Measurements from ENCODE around the gene GGT6.
A peak's percentile ranks its signal among the peaks of the same experiment; 100 is the strongest.

GGT6 gene

DNA sequence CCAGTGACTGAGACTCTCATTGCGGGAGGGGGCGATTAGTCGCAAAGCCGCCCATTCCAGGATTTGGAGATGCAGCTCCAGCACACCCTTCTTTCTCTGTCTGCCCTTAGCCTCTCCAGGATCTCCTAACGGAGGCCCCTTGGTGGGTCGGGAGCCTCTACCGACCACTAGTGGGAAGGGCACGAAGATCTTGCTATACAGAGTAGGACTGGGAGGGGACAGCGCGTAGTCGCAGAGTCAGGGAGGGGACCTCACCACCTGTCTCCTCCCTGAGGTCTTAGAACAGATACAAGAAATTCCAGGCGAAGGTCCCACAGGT is 23.4 kb upstream of the GGT6 start:
- TF ChIP-seq CTCF (IDR thresholded peaks at IDR 0.05; ENCODE audit: borderline replicate concordance, extremely low read depth, low read length, poor library complexity, severe bottlenecking) (peak; percentile 47), EZH2 (IDR thresholded peaks at IDR 0.05; ENCODE audit: borderline replicate concordance, low read depth, low read length, severe bottlenecking) (no peak)
- Histone ChIP-seq H3K4me3 (ENCODE audit: low read depth in 1 of 2, low read length in 2 of 2) (no peak overlapping the region), H3K4me2 (ENCODE audit: insufficient read depth, low read length) (no peak overlapping the region), H3K27me3 (ENCODE audit: insufficient read depth, low read length, poor library complexity) (peaks cover 6% of the 10 kb centered on the region), H3K9ac (ENCODE audit: low read depth, low read length) (no peak overlapping the region), H3K9me3 (ENCODE audit: insufficient read depth, low read length, severe bottlenecking) (no peaks in the 10 kb centered on the region), H3K36me3 (ENCODE audit: insufficient read depth, low read length) (no peaks in the 10 kb centered on the region), H3K4me1 (ENCODE audit: insufficient read depth, low read length) (no peaks in the 10 kb centered on the region), H4K20me1 (ENCODE audit: insufficient read depth, low read length) (no peaks in the 10 kb centered on the region; the same call in 1 of the 2 replicates), H3K27ac (ENCODE audit: low read length) (no peak overlapping the region), H2AFZ (ENCODE audit: low read depth, low read length) (no peak overlapping the region), H3K79me2 (ENCODE audit: insufficient read depth, low read length) (no peaks in the 10 kb centered on the region)
- DNase-seq (no peak), ATAC-seq (ENCODE audit: insufficient read depth, low read depth) (peak; percentile 79)

DNA sequence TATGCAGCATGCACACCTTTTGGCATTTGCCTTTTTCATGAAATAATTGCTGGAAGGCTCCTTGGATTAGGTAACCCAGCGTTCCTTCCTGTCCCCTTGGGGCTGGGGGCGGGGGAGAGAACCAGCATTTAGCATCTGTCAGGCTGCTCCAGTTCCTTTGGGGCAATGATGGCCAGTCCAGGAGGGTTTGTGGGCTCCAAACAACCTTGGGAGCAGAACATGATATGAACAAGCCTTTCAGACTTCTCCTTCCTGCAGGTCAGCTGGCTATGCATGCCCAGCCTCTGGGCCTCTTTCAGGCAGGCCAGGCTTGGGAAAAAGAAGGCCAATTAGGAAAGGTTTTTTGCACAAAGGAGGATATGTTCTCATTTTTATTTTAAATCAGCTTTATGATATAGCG is 22.8 kb upstream of the GGT6 start:
- Histone ChIP-seq H3K9ac (ENCODE audit: low read depth, low read length) (no peak overlapping the region), H3K79me2 (ENCODE audit: insufficient read depth, low read length) (no peaks in the 10 kb centered on the region), H3K4me2 (ENCODE audit: insufficient read depth, low read length) (no peak overlapping the region), H3K27me3 (ENCODE audit: insufficient read depth, low read length, poor library complexity) (peaks cover 6% of the 10 kb centered on the region), H4K20me1 (ENCODE audit: insufficient read depth, low read length) (no peaks in the 10 kb centered on the region), H3K4me3 (ENCODE audit: low read depth in 1 of 2, low read length in 2 of 2) (no peak overlapping the region), H3K4me1 (ENCODE audit: insufficient read depth, low read length) (no peaks in the 10 kb centered on the region), H3K9me3 (ENCODE audit: insufficient read depth, low read length, severe bottlenecking) (no peaks in the 10 kb centered on the region), H2AFZ (ENCODE audit: low read depth, low read length) (no peak overlapping the region), H3K27ac (ENCODE audit: low read length) (no peak overlapping the region), H3K36me3 (ENCODE audit: insufficient read depth, low read length) (no peaks in the 10 kb centered on the region)
- no peak for TF ChIP-seq CTCF (IDR thresholded peaks at IDR 0.05; ENCODE audit: borderline replicate concordance, extremely low read depth, low read length, poor library complexity, severe bottlenecking)
- no peak for TF ChIP-seq EZH2 (IDR thresholded peaks at IDR 0.05; ENCODE audit: borderline replicate concordance, low read depth, low read length, severe bottlenecking)
- DNase-seq (no peak), ATAC-seq (ENCODE audit: insufficient read depth, low read depth) (no peak)

DNA sequence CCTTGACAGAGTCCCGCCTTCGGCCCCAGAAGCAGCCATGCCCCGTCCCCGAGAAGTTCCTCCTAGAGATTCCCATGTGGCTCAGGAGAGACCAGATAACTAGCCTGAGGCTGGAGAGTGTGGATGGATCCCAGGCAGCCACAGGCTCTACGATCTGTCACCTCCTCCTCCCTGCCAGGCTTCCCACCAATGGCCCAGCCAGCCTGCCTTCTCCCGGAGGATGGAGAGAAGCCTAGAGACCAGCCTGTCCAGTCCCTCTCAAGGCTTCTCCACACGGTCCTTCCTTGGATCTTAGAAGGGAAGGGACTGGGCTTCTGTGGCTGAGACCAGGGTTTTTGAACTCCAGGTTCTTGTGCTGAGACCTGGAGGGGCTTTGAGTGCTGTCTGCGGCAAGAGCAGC is 22.3 kb upstream of the GGT6 start:
- no peak overlapping the region for H3K27ac ChIP-seq (ENCODE audit: low read length)
- peaks cover 6% of the 10 kb centered on the region for H3K27me3 ChIP-seq (ENCODE audit: insufficient read depth, low read length, poor library complexity)
- H3K4me2 ChIP-seq (ENCODE audit: insufficient read depth, low read length): no peak overlapping the region
- ATAC-seq (ENCODE audit: insufficient read depth, low read depth) (no peak), DNase-seq (no peak)
- H3K9me3 ChIP-seq (ENCODE audit: insufficient read depth, low read length, severe bottlenecking): no peaks in the 10 kb centered on the region
- H3K4me1 ChIP-seq (ENCODE audit: insufficient read depth, low read length): no peaks in the 10 kb centered on the region
- no peaks in the 10 kb centered on the region for H3K79me2 ChIP-seq (ENCODE audit: insufficient read depth, low read length)
- no peaks in the 10 kb centered on the region for H3K36me3 ChIP-seq (ENCODE audit: insufficient read depth, low read length)
- no peaks in the 10 kb centered on the region for H4K20me1 ChIP-seq (ENCODE audit: insufficient read depth, low read length)
- H3K4me3 ChIP-seq (ENCODE audit: low read depth in 1 of 2, low read length in 2 of 2): no peak overlapping the region
- H3K9ac ChIP-seq (ENCODE audit: low read depth, low read length): no peak overlapping the region
- no peak for TF ChIP-seq EZH2 (IDR thresholded peaks at IDR 0.05; ENCODE audit: borderline replicate concordance, low read depth, low read length, severe bottlenecking)
- TF ChIP-seq CTCF (IDR thresholded peaks at IDR 0.05; ENCODE audit: borderline replicate concordance, extremely low read depth, low read length, poor library complexity, severe bottlenecking): no peak
- H2AFZ ChIP-seq (ENCODE audit: low read depth, low read length): no peak overlapping the region

DNA sequence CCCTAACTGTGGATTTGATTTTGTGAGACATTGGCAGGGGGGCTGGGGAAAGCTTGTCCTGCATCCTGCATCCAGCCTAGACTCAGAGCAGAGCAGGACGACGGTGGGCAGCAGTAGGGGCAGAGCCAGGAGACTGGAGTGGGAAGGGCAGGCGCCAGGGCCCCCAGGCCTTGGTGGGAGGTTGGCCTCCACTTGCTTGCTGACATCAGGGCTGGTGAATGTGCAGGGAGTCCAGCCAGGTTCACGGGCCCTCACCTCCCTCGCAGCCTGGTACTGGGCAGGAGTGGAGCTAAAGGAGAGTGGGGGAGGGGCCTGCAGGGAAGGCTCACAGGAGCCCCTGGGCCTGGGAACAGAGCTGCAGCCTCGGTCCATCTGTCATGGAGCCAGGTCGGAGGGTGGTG is 21.7 kb upstream of the GGT6 start:
- DNase-seq (no peak), ATAC-seq (ENCODE audit: insufficient read depth, low read depth) (no peak)
- no peak overlapping the region for H3K27ac ChIP-seq (ENCODE audit: low read length)
- H3K9me3 ChIP-seq (ENCODE audit: insufficient read depth, low read length, severe bottlenecking): no peaks in the 10 kb centered on the region
- H3K4me1 ChIP-seq (ENCODE audit: insufficient read depth, low read length): no peaks in the 10 kb centered on the region
- no peak overlapping the region for H3K9ac ChIP-seq (ENCODE audit: low read depth, low read length)
- H3K79me2 ChIP-seq (ENCODE audit: insufficient read depth, low read length): no peaks in the 10 kb centered on the region
- no peak overlapping the region for H2AFZ ChIP-seq (ENCODE audit: low read depth, low read length)
- H4K20me1 ChIP-seq (ENCODE audit: insufficient read depth, low read length): no peaks in the 10 kb centered on the region
- TF ChIP-seq CTCF (IDR thresholded peaks at IDR 0.05; ENCODE audit: borderline replicate concordance, extremely low read depth, low read length, poor library complexity, severe bottlenecking) (no peak), EZH2 (IDR thresholded peaks at IDR 0.05; ENCODE audit: borderline replicate concordance, low read depth, low read length, severe bottlenecking) (no peak)
- no peaks in the 10 kb centered on the region for H3K36me3 ChIP-seq (ENCODE audit: insufficient read depth, low read length)
- H3K4me2 ChIP-seq (ENCODE audit: insufficient read depth, low read length): no peak overlapping the region
- no peak overlapping the region for H3K4me3 ChIP-seq (ENCODE audit: low read depth in 1 of 2, low read length in 2 of 2)
- H3K27me3 ChIP-seq (ENCODE audit: insufficient read depth, low read length, poor library complexity): peaks cover 1% of the 10 kb centered on the region

Data from DND-41 (cell line).